Spleen (tissue), 7 donors: ENCODE data around the gene GSN.

Source experiments
- CTCF ChIP-seq, 11 experiments: fragments of 200-600 bp in 7 of 11; fragments of 450-650 bp in 4 of 11; sonication (generic) in 4 of 11; IDR thresholded peaks in 8 of 11; conservative IDR thresholded peaks in 3 of 11; 1 replicate in 7 of 11; 2 replicates in 4 of 11; pipeline versions ENCODE4 v1.4.0 to v1.8.0; 2016 to 2021; ENCODE audit warnings: antibody characterized with exemption in 11 of 11, inconsistent platforms in 4 of 11, mild to moderate bottlenecking in 1 of 11
- POLR2A ChIP-seq, 3 donors: fragments of 450-650 bp; IDR thresholded peaks; one replicate each; pipeline ENCODE4 v1.5.1; 2017; ENCODE audit warnings: antibody characterized with exemption in 3 of 3, mild to moderate bottlenecking in 1 of 3
- POLR2AphosphoS5 ChIP-seq, 3 donors: sonication (generic); formaldehyde crosslinking; IDR thresholded peaks; one replicate each; pipeline ENCODE4 v1.5.1; 2017; ENCODE audit warnings: antibody characterized with exemption in 3 of 3
- donor health status: DM: no; HTN: no; CAD: no; lungs with moderate emphysema.
- donor health status: DM: no; HTN: no; CAD: no.
- donor health status: DM: no; HTN: no; CAD: no.

GRCh38 chr9:121294866-121295661 lies 27.1 kb downstream of the GSN start:
- TF ChIP-seq POLR2AphosphoS5 (IDR thresholded peaks at IDR 0.05) (no peak), POLR2A (IDR thresholded peaks at IDR 0.05) (no peak), CTCF (IDR thresholded peaks at IDR 0.05 in 8 of 11, conservative IDR thresholded peaks at IDR 0.05 in 3 of 11) (no peak)
